Keratinocyte (primary cell): Measurements from ENCODE around the gene AK1. TPM values are rescaled to one million over a fixed set of nuclear protein-coding genes. Genes with fewer than 3 reads are reported as not detected.

Experiments used
- DNase-seq: peaks from one replicate; pipeline ENCODE4 v3.0.0-alpha.2; 2011; ENCODE audit warnings: low read depth, missing footprints, low spot score
- FAIRE-seq: peaks from 2 replicates; lab custom pipeline; 2011; peaks lifted over from hg19 to GRCh38; lab: Jason Lieb, UNC
- H2AFZ ChIP-seq: 2 replicates; pipeline ENCODE4 v1.6.0; 2012; ENCODE audit warnings: low read length, control low read depth, inconsistent platforms; ENCODE audit not compliant: control insufficient read depth
- H3K27ac ChIP-seq: 2 replicates; pipeline ENCODE4 v1.5.1; 2011; ENCODE audit warnings: low read length; ENCODE audit not compliant: control insufficient read depth, insufficient read depth
- H3K27me3 ChIP-seq: 3 replicates; pipeline ENCODE4 v1.6.0; 2011; ENCODE audit warnings: low read length; ENCODE audit not compliant: control insufficient read depth, insufficient read depth; ENCODE audit errors: extremely low read depth
- H3K36me3 ChIP-seq, 2 experiments: 2 replicates in 1 of 2; 3 replicates in 1 of 2; pipeline ENCODE4 v1.5.1; 2011; ENCODE audit warnings: low read length in 2 of 2, mild to moderate bottlenecking in 1 of 2; ENCODE audit not compliant: control insufficient read depth in 2 of 2, insufficient read depth in 2 of 2; ENCODE audit errors: extremely low read depth in 1 of 2
- H3K4me1 ChIP-seq: 3 replicates; pipeline ENCODE4 v1.5.1; 2011; ENCODE audit warnings: low read length; ENCODE audit not compliant: control insufficient read depth, insufficient read depth; ENCODE audit errors: extremely low read depth
- H3K4me2 ChIP-seq: 3 replicates; pipeline ENCODE4 v1.6.0; 2011; ENCODE audit warnings: low read depth, low read length; ENCODE audit not compliant: control insufficient read depth, insufficient read depth; ENCODE audit errors: extremely low read depth
- H3K4me3 ChIP-seq, 3 experiments: fragments of 200-600 bp in 1 of 3; sonication (generic) in 1 of 3; 2 replicates in 2 of 3; 3 replicates in 1 of 3; pipeline ENCODE4 v1.5.1; 2011 to 2016; ENCODE audit warnings: low read length in 3 of 3, mild to moderate bottlenecking in 3 of 3, control low read depth in 2 of 3, inconsistent platforms in 1 of 3, low read depth in 1 of 3, mixed read lengths in 1 of 3, mixed run types in 1 of 3, moderate library complexity in 1 of 3; ENCODE audit not compliant: control insufficient read depth in 2 of 3, insufficient read depth in 2 of 3; ENCODE audit errors: extremely low read depth in 1 of 3
- H3K79me2 ChIP-seq: 2 replicates; pipeline ENCODE4 v1.6.0; 2012; ENCODE audit warnings: low read length; ENCODE audit not compliant: control insufficient read depth, insufficient read depth
- H3K9ac ChIP-seq: 3 replicates; pipeline ENCODE4 v1.6.0; 2011; ENCODE audit warnings: low read length; ENCODE audit not compliant: control insufficient read depth, insufficient read depth; ENCODE audit errors: extremely low read depth
- H3K9me1 ChIP-seq: 3 replicates; pipeline ENCODE4 v1.6.0; 2011; ENCODE audit warnings: low read length; ENCODE audit not compliant: control insufficient read depth, insufficient read depth; ENCODE audit errors: extremely low read depth
- H3K9me3 ChIP-seq: 2 replicates; pipeline ENCODE4 v1.5.1; 2012; ENCODE audit warnings: low read depth, low read length; ENCODE audit not compliant: control insufficient read depth
- H4K20me1 ChIP-seq: 3 replicates; pipeline ENCODE4 v1.6.0; 2011; ENCODE audit warnings: low read length; ENCODE audit not compliant: control insufficient read depth, insufficient read depth; ENCODE audit errors: extremely low read depth
- EZH2 ChIP-seq: IDR thresholded peaks from one replicate; pipeline ENCODE4 v1.6.1; 2012; ENCODE audit warnings: inconsistent platforms, mild to moderate bottlenecking, low read length, moderate library complexity
- dilution Hi-C: fragments of 300-500 bp; cut with MboI; formaldehyde crosslinking; loops from one replicate; pipeline ENCODE4 v1.7.0; 2020; ENCODE audit warnings: low sequenced_read_pairs; ENCODE audit not compliant: extremely low pct_ligation_motif_present
- polyA plus RNA-seq, 5 experiments: library from polyadenylated mRNA; depleted of rRNA in 3 of 5; stranded (reverse) in 3 of 5; stranded (forward) in 1 of 5; unstranded in 1 of 5; fragments of >200 nt; gene quantifications; 1 replicate in 1 of 5; 2 replicates in 3 of 5; 3 replicates in 1 of 5; pipeline versions ENCODE4 v1.2.1 to v1.2.3, GENCODE V29; 2011 to 2012; ENCODE audit warnings: missing spikeins in 2 of 5, low read depth in 1 of 5, low replicate concordance in 1 of 5
- TF ChIP-seq, protein P1 (sequence below), 3 experiments: IDR thresholded peaks in 1 of 3; conservative IDR thresholded peaks in 1 of 3; optimal IDR thresholded peaks in 1 of 3; 2 replicates in 2 of 3; 3 replicates in 1 of 3; pipeline versions ENCODE3 to v1.5.1; 2011; ENCODE audit warnings: low read length in 3 of 3, mild to moderate bottlenecking in 3 of 3, moderate library complexity in 2 of 3, control low read depth in 1 of 3, inconsistent platforms in 1 of 3; ENCODE audit not compliant: insufficient read depth in 2 of 3; ENCODE audit errors: extremely low read depth in 1 of 3

Gene AK1
- polyA plus RNA-seq, 1 donor (not counting 4 experiments of a cell fraction or from before 2014, with no cell fraction given): 40.2 TPM

DNA sequence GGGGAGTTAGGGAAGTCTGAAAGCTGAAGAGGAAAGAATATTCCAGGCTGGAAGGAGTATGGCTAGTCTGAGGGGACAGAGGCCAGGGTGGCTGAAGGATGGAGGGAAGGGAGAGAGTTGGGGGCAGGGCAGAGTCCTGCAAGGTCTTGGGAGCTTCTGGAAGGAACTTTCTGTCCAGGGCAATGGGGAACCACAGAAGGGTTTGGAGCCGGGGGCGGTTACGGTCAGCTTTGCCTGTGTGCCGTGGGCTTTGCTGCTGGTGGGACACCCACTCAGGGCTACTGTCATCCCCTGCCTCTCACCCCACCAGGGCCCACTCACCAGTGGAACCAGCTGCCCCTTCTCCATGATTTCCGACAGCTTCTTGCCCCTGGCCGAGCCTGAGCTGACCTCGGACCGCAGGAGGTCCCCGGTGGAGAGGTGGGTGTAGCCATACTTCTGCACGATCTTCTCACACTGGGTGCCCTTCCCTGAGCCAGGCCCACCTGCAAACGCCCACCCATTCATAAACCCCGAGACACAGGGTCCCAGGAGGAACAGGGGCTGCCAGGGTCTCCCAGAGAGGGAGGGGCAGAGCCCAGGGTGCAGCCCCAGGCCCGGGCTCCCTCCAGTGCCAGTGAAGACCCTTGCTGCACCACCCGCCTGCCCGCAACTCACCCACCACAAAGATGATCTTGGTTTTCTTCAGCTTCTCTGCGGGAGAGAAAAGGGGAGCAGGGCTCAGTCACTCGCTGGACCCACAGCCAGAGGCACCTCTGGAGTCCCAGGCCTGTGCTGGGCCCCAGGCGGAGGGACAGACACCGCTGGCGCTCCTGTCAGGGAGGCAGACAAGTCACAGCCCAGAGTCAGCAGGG is 4.9 kb downstream of the AK1 start:
- H3K4me1 ChIP-seq: peaks cover 19% of the 10 kb centered on the region
- H3K27me3 ChIP-seq: no peaks in the 10 kb centered on the region
- H3K9me1 ChIP-seq: no peaks in the 10 kb centered on the region
- peaks cover 4 to 8% of the 10 kb centered on the region in 2 experiments for H3K36me3 ChIP-seq
- H3K27ac ChIP-seq: no peak overlapping the region
- no peak overlapping the region for H2AFZ ChIP-seq
- H3K4me2 ChIP-seq: no peak overlapping the region
- DNase-seq (no peak), FAIRE-seq (no peak)
- H3K9ac ChIP-seq: no peak overlapping the region
- H3K9me3 ChIP-seq: no peaks in the 10 kb centered on the region
- dilution Hi-C loops: no loop called here
- peaks cover 2% of the 10 kb centered on the region for H3K79me2 ChIP-seq
- H4K20me1 ChIP-seq: peaks cover 2% of the 10 kb centered on the region
- no peak for TF ChIP-seq EZH2
- TF ChIP-seq, protein P1, sequence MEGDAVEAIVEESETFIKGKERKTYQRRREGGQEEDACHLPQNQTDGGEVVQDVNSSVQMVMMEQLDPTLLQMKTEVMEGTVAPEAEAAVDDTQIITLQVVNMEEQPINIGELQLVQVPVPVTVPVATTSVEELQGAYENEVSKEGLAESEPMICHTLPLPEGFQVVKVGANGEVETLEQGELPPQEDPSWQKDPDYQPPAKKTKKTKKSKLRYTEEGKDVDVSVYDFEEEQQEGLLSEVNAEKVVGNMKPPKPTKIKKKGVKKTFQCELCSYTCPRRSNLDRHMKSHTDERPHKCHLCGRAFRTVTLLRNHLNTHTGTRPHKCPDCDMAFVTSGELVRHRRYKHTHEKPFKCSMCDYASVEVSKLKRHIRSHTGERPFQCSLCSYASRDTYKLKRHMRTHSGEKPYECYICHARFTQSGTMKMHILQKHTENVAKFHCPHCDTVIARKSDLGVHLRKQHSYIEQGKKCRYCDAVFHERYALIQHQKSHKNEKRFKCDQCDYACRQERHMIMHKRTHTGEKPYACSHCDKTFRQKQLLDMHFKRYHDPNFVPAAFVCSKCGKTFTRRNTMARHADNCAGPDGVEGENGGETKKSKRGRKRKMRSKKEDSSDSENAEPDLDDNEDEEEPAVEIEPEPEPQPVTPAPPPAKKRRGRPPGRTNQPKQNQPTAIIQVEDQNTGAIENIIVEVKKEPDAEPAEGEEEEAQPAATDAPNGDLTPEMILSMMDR (optimal IDR thresholded peaks at IDR 0.05 in 1 of 3, IDR thresholded peaks at IDR 0.05 in 1 of 3, conservative IDR thresholded peaks at IDR 0.05 in 1 of 3; ENCODE audit: extremely low read depth in 1 of 3, insufficient read depth in 2 of 3, low read length in 3 of 3): no peak
- H3K4me3 ChIP-seq: no peak overlapping the region

DNA sequence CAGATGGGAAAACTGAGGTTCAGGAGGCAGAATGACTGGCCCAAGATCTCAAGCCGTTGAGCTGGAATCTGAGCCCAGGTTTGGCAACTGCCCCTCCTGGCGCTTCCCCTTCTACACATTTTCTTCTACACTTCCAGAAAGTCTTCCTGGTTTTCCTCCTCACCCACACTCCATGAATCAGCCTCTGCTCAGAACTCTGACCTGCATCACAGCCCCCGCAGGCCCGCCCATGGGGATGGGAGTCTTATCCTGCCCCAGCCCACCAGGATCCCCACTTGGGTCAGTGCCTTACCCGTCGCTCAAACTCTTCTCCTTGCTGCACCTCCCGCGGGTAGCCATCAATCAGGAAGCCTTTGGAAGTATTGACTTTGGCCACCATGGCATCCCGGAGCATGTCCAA is 5.9 kb downstream of the AK1 start:
- Histone ChIP-seq H3K9me3 (no peaks in the 10 kb centered on the region), H3K27ac (no peak overlapping the region), H3K4me2 (no peak overlapping the region), H3K79me2 (no peaks in the 10 kb centered on the region), H3K36me3 (peaks cover 4 to 8% of the 10 kb centered on the region in 2 experiments), H3K4me1 (peaks cover 13% of the 10 kb centered on the region), H3K9ac (no peak overlapping the region), H4K20me1 (peaks cover 2% of the 10 kb centered on the region), H3K27me3 (no peaks in the 10 kb centered on the region), H2AFZ (no peak overlapping the region), H3K4me3 (no peak overlapping the region), H3K9me1 (no peaks in the 10 kb centered on the region)
- dilution Hi-C loops: no loop called here
- FAIRE-seq: no peak
- no peak for DNase-seq
- no peak for TF ChIP-seq EZH2
- TF ChIP-seq, protein P1 (optimal IDR thresholded peaks at IDR 0.05 in 1 of 3, IDR thresholded peaks at IDR 0.05 in 1 of 3, conservative IDR thresholded peaks at IDR 0.05 in 1 of 3; ENCODE audit: extremely low read depth in 1 of 3, insufficient read depth in 2 of 3, low read length in 3 of 3): no peak
